T follicular helper cell (primary cell): ENCODE data around the gene NLRP6.
"Not testable (repeated sequence)": the region's sequence is repeated elsewhere in the genome, so short reads cannot be mapped to it uniquely, and the experiment has no call there.

Source experiments
- DNase-seq: peaks from one replicate; pipeline ENCODE4 v3.0.0-alpha.2; 2020; ENCODE audit warnings: low read depth

NLRP6 gene

DNA sequence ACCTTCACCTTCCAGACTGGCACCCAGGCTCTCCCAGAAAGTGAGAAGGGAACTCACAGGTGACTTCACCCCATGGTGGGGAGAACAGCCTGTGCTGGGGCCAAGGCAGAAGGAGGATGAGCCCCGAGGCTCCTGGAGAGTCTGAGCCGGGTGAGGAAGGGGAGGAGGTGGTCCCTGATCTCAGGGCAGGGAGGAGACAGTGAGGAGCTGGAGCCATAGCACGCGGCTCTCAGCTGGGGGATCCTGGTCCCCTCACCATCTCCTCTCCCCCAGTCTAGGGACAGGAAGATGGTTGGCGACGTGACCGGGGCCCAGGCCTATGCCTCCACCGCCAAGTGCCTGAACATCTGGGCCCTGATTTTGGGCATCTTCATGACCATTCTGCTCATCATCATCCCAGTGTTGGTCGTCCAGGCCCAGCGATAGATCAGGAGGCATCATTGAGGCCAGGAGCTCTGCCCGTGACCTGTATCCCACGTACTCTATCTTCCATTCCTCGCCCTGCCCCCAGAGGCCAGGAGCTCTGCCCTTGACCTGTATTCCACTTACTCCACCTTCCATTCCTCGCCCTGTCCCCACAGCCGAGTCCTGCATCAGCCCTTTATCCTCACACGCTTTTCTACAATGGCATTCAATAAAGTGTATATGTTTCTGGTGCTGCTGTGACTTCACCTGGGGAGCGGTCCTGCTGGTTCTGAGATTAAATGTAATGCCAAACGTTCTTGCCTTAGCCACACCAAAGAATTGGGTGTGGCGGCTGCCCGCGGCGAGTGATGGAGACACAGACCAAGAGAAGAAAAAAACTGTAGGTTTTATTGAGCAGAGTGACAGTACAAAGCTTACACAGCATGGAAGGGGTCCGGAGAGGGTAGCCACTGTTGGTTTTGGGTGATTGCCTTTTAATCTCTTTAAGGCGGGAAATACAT, 30.8 kb downstream of the NLRP6 start:
- not testable (repeated sequence) for DNase-seq

DNA sequence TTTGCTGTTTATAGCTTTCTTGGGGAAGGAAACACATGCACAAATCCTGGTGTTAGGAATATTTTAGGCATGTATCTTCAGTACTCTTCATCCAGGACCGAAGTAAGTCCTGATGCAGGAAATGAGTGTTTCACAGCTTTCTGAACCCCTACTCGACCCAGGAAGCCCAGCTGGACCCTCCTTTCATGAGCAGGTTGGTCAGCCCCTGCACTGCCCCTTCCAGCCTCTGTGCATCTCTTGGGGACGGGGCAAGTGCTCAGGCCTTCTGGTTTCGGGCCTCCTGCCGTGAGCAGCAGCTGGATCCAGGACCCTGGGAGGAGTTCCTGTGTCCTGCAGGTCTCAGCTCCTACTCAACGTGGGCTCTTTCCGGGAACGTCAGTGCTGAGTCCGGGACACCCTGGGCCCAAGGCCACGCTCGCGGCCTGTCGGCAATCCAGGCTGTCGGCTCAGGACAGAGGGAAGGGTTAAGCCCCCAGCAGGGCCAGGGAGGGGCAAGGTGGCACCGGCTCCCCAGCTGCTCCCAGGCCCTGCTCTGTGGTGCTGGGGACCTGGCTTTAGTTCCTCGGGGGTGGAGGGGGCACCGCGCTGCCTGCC, 31.9 kb downstream of the NLRP6 start:
- not testable (repeated sequence) for DNase-seq

DNA sequence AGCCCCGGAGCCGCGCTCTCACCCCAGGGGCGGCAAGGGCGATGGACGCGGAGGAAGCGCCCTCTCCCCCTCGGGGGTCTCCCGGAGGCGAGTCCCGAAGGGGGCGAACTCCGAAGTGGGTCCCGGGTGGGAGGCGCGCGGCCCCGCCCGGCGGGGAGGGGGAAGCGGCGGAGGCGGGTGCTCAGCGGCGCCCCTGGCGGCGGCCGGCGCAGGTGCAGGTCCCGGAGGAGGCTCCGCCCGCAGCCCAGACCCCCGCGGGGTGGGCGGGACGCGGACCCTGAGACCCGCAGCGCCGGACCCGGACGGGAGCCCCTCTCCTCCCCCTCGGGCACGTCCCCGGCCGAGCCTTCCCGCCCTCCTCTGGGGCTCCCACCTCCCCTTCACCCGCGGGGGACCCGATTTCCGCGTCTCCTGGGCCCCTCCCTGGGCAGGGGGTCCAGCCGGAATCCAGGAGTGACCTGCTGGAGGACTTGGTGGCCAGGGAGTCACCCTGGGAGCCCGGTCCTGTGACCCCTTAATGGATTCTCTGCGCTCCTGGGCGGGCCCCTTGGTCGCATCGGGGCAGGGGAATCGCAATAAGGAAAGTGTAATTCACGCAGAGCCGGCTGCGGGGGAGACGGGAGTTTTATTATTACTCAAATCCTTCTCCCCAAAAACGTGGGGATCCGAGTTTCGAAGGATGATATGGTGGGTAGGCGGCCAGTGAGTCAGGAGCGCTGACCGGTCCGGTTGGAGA, 33.0 kb downstream of the NLRP6 start:
- not testable (repeated sequence) for DNase-seq

DNA sequence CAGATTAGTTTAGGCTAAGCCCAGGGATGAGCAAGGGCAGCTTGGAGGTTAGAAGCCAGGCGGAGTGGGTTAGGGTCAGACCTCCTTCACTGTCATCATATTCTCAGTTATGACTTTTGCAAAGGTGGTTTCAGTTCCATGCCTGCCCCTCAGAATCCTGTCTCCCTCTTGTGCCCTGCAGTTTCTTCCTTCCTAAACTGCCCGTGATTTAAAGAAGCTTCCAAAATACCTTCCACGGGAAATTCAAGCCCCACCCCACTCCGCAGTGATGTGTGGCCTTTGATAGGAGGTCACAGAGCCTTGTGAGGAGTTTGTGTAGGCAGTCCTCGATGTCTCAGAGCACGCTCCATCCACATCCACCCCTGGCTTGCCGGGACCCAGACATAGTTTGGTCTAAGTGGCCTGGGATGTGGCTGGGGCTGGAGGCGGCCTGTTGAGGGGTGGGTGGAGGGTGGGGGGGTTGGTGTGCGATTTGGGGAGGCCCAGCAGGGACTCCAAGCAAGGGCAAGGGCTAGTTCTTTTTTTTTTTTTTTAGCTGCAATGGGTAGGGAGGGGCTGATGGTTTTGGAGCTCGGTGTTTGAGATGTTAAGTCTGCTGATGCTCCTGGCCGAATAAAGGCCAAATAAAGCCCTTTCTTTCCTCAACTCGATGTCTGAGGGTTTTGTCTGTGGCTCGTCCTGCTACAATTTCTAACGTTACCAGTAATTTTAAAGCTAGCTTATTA, 34.0 kb downstream of the NLRP6 start:
- DNase-seq, result no peak

DNA sequence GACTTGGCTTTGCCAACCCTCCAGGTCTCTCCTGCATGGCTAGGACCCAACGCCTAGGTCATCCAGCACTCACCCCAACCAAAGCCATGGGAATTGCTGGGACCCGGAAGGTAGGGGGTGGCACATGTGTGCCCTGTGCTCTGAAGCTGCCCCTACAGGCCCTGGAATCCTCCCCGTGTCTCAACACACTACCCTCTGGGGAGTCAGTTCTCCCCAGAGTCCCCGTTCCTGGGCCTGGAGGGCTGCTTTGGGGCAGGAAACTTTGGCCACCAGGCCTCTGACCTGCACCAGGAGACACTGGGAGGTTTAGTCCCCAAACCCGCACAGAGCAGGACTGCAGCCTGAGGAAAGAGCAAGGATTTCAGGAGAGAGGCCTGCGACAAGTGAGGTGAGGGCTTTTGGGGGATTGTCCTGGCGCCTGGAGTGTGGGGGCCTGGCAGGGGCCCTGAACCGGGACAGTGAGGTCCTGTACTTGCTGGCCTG, 35.1 kb downstream of the NLRP6 start:
- no peak for DNase-seq

DNA sequence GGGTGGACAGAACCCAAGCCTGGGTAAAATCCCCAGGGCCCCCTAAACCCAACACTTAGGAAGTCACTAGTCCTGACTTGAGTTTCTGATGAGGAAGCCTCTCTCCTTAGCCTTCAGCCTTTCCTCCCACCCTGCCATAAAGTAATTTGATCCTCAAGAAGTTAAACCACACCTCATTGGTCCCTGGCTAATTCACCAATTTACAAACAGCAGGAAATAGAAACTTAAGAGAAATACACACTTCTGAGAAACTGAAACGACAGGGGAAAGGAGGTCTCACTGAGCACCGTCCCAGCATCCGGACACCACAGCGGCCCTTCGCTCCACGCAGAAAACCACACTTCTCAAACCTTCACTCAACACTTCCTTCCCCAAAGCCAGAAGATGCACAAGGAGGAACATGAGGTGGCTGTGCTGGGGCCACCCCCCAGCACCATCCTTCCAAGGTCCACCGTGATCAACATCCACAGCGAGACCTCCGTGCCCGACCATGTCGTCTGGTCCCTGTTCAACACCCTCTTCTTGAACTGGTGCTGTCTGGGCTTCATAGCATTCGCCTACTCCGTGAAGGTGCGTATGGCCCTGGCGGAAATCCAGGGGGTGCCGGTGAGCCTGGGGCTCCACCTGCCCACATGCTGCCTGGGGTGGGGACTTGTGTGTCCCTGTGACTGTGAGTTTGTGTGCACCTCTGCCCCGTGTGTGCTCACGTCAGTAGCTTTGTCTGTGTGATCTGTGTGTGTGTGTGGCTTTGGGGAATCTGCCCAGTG, 35.8 kb downstream of the NLRP6 start, which contains the start of gene IFITM1:
TSS of gene IFITM1 (plus strand) at position 254 of the 767 bp plus-strand sequence. CDS start at position 385, 131 bp downstream.
- DNase-seq, result peak; percentile 46

DNA sequence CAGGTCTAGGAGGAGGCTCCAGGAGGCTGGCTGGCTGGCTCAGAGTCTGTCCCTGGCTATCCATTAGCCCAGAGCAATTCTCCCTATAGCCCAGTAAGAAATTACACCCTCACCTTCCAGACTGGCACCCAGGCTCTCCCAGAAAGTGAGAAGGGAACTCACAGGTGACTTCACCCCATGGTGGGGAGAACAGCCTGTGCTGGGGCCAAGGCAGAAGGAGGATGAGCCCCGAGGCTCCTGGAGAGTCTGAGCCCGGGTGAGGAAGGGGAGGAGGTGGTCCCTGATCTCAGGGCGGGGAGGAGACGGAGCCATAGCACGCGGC, 36.3 kb downstream of the NLRP6 start:
- not testable (repeated sequence) for DNase-seq

DNA sequence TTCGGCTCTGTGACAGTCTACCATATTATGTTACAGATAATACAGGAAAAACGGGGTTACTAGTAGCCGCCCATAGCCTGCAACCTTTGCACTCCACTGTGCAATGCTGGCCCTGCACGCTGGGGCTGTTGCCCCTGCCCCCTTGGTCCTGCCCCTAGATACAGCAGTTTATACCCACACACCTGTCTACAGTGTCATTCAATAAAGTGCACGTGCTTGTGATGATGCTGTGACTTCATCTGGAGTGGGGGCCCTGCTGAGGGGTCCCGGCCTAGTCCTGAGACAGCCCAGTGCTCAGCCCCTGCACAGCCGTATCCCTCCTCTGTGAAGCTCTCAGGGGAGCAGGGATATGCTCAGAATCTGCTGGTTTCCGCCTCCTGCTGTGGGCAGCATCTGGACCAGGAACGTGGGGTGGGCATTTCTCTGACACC, 36.9 kb downstream of the NLRP6 start:
- no peak for DNase-seq

DNA sequence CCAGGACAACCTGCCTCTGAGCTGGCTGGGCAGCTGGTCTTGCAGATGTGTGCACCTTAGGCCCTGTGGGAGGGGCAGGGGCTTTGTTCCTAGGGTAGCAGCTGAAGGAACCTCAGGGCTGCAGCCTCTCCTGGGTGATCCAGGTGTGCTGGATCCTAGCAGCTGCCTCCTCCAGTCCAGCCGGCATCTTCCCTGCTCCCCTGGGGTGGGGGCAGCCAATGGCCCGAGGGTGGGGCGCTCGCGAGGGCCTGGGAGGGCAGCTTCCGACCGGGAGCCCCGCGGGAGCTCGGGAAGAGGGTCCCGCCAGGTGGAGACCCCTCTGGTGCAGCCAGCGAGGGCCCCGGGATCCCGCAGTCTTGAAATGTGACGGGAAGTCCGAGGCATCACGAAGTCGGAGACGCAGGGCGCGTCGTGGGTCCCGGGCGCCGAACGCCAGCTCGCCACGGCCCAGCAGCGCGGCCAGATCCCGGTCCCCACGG, 37.3 kb downstream of the NLRP6 start:
- DNase-seq, result no peak

DNA sequence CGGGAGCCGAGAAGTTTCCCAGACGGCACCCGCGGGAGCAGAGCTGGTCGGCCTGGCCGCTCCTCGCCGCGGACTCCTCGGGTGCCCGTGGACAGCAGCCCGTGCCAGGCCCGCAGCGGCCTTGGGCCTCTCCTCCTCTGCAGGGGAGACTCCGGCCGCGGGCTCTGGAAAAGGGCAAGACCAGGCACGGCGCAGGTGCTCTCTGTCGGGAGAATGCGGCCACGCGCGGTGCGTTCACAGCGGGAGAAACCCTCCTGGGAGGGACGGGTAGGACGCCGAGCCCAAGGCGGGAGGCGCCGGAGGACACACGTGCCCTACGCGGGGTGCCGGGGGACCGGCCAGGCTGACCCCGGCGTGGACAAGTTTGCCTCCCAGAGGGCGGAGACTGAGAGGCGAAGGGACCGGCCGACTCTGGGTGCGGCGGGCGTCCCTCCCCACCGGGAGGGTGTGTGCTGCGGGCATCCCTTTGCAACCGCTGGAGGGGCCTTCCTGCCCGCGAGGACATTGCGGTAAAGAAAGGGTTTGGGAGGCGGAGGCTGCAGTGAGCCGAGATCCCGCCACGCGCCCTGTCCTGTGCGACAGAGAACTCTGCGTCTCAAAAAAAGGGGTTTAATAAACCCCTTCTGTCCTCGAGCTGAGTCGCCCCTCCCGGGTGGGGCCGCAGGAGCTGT, 38.0 kb downstream of the NLRP6 start:
- no peak for DNase-seq

DNA sequence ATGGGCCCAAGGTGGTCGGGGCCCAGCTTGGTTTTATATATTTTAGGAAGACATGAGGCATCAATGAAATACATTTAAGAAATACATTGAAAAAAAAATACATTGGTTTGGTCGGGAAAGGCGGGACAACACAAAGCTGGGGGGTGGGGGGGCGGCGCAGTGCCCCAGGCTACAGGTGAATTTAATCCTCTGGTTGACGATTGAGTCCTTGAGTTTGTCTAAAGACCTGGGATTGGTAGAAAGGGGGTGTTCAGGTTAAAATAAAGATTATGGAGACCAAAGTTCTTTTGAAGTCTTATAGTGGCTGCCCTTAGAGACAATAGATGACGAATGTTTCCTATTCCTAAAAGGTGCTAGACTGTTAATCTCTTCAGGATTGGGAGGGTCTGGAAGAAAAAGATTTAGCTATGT, 38.7 kb downstream of the NLRP6 start:
- no peak for DNase-seq

DNA sequence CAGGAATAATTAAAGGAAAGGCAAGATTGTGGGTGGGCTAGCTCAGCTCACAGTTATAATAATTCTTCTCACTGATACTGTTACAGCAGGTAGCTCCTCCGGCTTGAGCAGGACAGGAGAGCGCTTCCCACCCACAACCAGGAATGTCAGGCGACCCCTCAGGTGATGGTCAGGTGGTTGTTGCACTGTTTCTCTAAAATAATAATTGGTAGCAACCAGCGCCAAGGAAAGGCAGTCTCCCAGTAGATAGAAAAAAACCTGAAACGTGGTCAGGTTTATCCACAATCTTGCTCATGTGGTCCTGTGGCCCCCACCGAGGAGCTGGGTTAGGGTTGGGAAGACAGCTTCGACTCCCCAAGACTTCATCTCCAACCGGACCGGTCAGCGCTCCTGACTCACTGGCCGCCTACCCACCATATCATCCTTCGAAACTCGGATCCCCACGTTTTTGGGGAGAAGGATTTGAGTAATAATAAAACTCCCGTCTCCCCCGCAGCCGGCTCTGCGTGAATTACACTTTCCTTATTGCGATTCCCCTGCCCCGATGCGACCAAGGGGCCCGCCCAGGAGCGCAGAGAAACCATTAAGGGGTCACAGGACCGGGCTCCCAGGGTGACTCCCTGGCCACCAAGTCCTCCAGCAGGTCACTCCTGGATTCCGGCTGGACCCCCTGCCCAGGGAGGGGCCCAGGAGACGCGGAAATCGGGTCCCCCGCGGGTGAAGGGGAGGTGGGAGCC, 39.6 kb downstream of the NLRP6 start:
- not testable (repeated sequence) for DNase-seq

DNA sequence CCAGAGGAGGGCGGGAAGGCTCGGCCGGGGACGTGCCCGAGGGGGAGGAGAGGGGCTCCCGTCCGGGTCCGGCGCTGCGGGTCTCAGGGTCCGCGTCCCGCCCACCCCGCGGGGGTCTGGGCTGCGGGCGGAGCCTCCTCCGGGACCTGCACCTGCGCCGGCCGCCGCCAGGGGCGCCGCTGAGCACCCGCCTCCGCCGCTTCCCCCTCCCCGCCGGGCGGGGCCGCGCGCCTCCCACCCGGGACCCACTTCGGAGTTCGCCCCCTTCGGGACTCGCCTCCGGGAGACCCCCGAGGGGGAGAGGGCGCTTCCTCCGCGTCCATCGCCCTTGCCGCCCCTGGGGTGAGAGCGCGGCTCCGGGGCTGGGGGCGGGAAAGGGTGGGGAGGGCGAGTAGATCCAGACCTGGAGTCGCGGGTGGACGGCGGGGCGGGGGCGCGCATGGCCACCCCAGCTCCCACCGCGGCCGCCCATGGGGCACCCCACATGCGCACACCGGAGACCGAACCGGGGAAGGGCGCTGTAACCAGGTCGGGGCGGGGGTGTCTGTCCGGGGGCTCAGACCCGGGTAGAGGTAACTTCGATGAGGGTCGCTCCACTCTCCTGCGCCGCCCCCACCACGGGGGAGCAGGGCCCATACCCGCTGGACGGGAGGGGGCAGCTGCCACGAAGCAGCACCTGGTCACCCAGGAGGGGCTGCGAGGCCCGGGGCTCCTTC, 40.4 kb downstream of the NLRP6 start:
- not testable (repeated sequence) for DNase-seq

DNA sequence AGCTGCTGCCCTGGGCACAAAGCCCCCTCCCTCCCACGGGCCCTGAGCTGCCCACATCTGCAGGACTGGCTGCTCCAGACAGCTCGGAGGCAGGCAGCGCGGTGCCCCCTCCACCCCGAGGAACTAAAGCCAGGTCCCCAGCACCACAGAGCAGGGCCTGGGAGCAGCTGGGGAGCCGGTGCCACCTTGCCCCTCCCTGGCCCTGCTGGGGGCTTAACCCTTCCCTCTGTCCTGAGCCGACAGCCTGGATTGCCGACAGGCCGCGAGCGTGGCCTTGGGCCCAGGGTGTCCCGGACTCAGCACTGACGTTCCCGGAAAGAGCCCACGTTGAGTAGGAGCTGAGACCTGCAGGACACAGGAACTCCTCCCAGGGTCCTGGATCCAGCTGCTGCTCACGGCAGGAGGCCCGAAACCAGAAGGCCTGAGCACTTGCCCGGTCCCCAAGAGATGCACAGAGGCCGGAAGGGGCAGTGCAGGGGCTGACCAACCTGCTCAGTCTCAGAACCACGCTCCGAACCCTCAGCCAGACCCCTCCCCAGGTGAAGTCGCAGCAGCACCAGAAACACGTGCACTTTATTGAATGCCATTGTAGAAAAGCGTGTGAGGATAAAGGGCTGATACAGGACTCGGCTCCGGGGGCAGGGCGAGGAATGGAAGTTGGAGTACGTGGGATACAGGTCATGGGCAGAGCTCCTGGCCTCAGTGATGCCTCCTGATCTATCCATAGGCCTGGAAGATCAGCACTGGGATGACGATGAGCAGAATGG, 41.1 kb downstream of the NLRP6 start:
- DNase-seq, result not testable (repeated sequence)

DNA sequence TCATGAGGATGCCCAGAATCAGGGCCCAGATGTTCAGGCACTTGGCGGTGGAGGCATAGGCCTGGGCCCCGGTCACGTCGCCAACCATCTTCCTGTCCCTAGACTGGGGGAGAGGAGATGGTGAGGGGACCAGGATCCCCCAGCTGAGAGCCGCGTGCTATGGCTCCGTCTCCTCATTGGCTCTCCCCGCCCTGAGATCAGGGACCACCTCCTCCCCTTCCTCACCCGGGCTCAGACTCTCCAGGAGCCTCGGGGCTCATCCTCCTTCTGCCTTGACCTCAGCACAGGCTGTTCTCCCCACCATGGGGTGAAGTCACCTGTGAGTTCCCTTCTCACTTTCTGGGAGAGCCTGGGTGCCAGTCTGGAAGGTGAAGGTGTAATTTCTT, 41.7 kb downstream of the NLRP6 start:
- not testable (repeated sequence) for DNase-seq

DNA sequence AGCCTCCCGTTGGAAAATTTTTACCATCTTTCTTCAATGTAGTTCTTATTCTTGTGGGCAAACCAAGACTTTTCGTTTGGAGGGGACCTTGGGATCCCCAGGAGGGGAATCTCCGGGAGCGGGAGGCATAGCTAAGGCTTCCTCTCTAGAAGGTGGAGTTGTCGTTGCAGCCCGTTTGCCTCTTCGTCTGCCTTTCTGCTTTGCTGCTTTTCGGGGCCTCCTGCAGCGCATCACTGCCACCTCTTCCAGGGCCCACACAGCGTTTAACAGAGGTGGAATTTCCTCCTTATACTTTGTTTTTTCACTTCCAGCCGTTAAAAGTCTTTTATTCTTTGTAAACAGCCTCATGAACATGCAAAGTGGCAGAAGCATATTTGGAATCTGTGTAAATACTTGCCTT, 45.9 kb downstream of the NLRP6 start:
- DNase-seq, result no peak

DNA sequence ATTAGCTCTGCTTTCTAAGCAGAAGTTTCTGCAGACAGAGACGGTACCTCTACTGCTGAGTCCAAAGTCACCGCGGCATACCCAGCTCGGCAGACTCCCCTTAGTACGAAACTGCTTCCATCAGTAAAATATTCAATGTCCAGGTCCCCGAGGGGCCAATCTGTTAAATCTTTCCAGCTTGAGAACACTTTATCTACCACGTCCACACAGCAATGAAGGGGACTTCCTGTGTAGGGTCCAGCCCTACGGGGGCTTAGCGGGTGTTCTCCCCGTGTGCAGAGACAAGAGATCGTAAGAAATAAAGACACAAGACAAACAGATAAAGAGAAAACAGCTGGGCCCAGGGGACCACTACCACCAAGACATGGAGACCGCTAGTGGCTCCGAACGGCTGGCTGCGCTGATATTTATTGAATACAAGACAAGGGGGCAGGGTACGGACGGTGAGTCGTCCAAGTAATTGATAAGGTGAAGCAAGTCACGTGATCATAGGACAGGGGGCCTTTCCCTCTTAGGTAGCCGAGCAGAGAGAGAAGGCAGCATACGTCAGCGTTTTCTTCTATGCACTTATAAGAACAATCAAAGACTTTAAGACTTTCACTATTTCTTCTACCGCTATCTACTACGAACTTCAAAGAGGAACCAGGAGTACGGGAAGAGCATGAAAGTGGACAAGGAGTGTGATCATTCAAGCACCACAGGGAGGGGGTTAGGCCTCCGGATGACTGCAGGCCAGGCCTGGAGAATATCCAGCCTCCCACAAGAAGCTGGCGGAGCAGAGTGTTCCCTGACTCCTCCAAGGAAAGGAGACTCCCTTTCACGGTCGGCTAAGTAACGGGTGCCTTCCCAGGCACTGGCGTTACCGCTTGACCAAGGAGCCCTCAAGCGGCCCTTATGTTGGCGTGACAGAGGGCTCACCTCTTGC, 46.6 kb downstream of the NLRP6 start:
- DNase-seq, result not testable (repeated sequence)
